Right atrium auricular region (tissue), 2 donors: ENCODE measurements around the gene MORF4L2. TPM values are rescaled to one million over a fixed set of nuclear protein-coding genes. Genes with fewer than 3 reads are reported as not detected.

Experiments used
- DNase-seq: peaks from one replicate; pipeline ENCODE4 v3.0.0-alpha.2; 2019; ENCODE audit warnings: low spot score
- H3K27ac ChIP-seq, 2 donors: fragments of 200-600 bp; sonication (generic); 1 replicate in 1 of 2; 2 replicates in 1 of 2; pipeline ENCODE4 v1.5.1; 2016 to 2019
- H3K27me3 ChIP-seq, 2 donors: fragments of 200-600 bp; sonication (generic); one replicate each; pipeline versions ENCODE4 v1.5.1 to v1.6.0; 2017 to 2019
- H3K36me3 ChIP-seq: fragments of 200-600 bp; sonication (generic); one replicate; pipeline ENCODE4 v1.5.1; 2016
- H3K4me1 ChIP-seq, 2 donors: fragments of 200-600 bp; sonication (generic); one replicate each; pipeline versions ENCODE4 v1.5.1 to v1.6.0; 2017 to 2019
- H3K4me3 ChIP-seq, 2 donors: fragments of 200-600 bp; sonication (generic); 1 replicate in 1 of 2; 2 replicates in 1 of 2; pipeline ENCODE4 v1.5.1; 2017 to 2019; ENCODE audit warnings: mild to moderate bottlenecking in 1 of 2, moderate library complexity in 1 of 2
- H3K9me3 ChIP-seq, 2 donors: fragments of 200-600 bp; sonication (generic); one replicate each; pipeline ENCODE4 v1.5.1; 2019
- total RNA-seq, 2 donors: library from RNA; depleted of rRNA; stranded (reverse); fragments of >200 nt; gene quantifications; one replicate each; pipeline ENCODE4 v1.1.0, GENCODE V29; 2016
- TF ChIP-seq, protein P1 (sequence below), 2 donors: fragments of 200-600 bp; sonication (generic); IDR thresholded peaks; one replicate each; pipeline ENCODE4 v1.5.1; 2019; ENCODE audit warnings: antibody characterized with exemption in 2 of 2

Gene MORF4L2
- total RNA-seq, 2 donors from 2014 or later = 193 to 198 TPM

DNA sequence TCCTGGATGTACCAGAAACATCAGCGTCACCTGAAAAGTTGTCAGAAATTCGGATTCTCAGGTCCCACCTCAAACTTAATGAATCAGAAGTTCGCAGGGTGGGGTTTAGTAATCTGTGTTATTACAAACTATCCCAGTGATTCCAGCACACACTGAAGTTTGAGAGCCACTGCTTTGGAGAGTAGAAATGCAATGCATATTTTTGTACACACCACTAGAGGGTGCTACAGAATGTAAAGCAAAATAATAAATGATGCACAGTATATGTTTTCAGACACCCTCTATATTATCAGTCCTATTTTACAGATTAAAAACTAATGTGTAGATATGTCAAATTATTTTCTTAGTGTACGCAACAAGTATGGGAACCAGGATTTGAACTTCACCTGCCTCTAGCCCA lies 2.4 kb upstream of the MORF4L2 start:
- Histone ChIP-seq H3K4me3 (no peak overlapping the region), H3K4me1 (peaks cover 0 to 13% of the 10 kb centered on the region in 2 donors)

DNA sequence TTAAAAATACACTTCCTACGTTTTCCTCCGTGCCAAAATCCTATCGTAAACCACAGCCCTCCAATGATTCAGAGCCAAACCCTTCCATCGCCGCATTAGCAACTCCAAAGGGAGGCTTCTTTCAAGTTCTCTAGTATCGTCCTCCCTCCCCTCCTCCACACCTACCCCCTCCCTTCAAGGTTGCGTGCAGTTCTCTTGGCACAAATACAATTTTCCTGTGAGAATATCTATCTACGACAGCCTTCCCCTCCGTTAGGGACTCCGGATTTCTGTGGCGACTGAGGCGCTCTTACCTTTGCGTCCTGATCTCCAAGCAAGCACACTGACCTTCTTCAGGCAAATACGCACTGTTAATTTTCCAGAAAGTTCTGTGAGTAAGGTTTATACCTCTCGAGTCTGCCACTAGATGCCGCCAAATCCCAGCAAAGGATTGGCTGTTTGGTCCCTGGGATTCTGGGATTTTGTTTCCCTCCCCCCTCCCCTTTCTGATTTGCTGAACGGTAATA lies 1.2 kb upstream of the MORF4L2 start:
- peaks cover 19% of the 10 kb centered on the region for H3K36me3 ChIP-seq
- TF ChIP-seq, protein P1, sequence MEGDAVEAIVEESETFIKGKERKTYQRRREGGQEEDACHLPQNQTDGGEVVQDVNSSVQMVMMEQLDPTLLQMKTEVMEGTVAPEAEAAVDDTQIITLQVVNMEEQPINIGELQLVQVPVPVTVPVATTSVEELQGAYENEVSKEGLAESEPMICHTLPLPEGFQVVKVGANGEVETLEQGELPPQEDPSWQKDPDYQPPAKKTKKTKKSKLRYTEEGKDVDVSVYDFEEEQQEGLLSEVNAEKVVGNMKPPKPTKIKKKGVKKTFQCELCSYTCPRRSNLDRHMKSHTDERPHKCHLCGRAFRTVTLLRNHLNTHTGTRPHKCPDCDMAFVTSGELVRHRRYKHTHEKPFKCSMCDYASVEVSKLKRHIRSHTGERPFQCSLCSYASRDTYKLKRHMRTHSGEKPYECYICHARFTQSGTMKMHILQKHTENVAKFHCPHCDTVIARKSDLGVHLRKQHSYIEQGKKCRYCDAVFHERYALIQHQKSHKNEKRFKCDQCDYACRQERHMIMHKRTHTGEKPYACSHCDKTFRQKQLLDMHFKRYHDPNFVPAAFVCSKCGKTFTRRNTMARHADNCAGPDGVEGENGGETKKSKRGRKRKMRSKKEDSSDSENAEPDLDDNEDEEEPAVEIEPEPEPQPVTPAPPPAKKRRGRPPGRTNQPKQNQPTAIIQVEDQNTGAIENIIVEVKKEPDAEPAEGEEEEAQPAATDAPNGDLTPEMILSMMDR (IDR thresholded peaks at IDR 0.05) = peak; percentile 36 to 69
- peak; percentile 67 for DNase-seq
- peak overlapping the region; percentile 95 to 97 for H3K27ac ChIP-seq
- H3K4me3 ChIP-seq = peak overlapping the region; percentile 51 to 56
- H3K27me3 ChIP-seq = no peaks in the 10 kb centered on the region
- peaks cover 0 to 13% of the 10 kb centered on the region in 2 donors for H3K4me1 ChIP-seq
- no peaks in the 10 kb centered on the region for H3K9me3 ChIP-seq

More for the DNA sequence above, 2.4 kb upstream of the MORF4L2 start:
- Histone ChIP-seq H3K27me3 (no peaks in the 10 kb centered on the region), H3K36me3 (peaks cover 11% of the 10 kb centered on the region), H3K27ac (peak overlapping the region; percentile 95 to 97), H3K9me3 (no peaks in the 10 kb centered on the region)
- DNase-seq = no peak
- TF ChIP-seq, protein P1 (IDR thresholded peaks at IDR 0.05) = peak; percentile 59 to 79

- TF ChIP-seq, protein P1 (IDR thresholded peaks at IDR 0.05) = no peak
- no peaks in the 10 kb centered on the region for H3K9me3 ChIP-seq
- peak overlapping the region; percentile 51 to 56 for H3K4me3 ChIP-seq
- peaks cover 19% of the 10 kb centered on the region for H3K36me3 ChIP-seq
- H3K4me1 ChIP-seq = peaks cover 0 to 13% of the 10 kb centered on the region in 2 donors
- peak overlapping the region; percentile 95 to 97 for H3K27ac ChIP-seq
- peak; percentile 86 for DNase-seq
- H3K27me3 ChIP-seq = no peaks in the 10 kb centered on the region
Observed at GRCh38 chrX:103687073-103687695, 685 bp upstream of the MORF4L2 start.

DNA sequence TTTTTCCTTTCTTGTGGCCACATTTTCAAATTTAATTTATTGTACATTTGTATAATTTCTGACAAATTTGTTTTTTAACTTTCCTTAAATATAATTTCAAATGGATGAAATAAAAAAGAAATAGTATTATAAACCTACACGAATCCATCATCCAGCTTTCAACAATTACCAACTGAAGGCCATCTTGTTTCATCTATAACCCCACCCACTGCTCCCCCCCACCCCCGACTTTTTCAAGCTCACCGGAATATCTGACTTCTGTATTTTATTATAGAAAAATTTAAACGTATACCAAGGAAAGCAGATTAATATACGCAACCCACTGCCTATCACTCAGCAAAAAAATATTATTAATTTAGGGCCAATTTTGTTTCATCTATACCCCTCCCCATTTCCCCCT lies 1.1 kb downstream of the MORF4L2 start:
- no peak for DNase-seq
- TF ChIP-seq, protein P1 (IDR thresholded peaks at IDR 0.05) = no peak
- Histone ChIP-seq H3K36me3 (peaks cover 19% of the 10 kb centered on the region), H3K9me3 (no peaks in the 10 kb centered on the region), H3K27me3 (no peaks in the 10 kb centered on the region), H3K27ac (peak overlapping the region; percentile 95 to 97), H3K4me1 (peaks cover 0 to 20% of the 10 kb centered on the region in 2 donors), H3K4me3 (peak overlapping the region; percentile 52 to 56)

DNA sequence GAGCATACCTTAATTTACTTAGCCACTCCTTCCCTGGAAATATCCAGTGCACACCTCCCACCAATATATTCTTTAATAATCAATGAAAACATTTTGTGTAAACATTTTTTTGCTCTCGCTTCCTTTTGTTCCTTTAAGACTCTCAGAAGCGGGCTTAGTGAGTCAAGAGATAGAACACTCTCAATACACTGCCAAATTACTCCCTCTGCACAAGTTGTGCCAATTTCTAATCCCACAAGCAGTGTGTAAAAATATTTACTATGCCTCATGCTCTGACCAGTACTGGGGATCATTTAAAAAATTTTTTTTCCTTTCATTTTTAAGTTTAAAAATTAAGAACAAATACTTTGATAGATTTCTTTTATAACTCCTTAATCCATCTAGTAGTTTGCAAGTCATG lies 5.1 kb downstream of the MORF4L2 start:
- Histone ChIP-seq H3K27me3 (no peaks in the 10 kb centered on the region), H3K9me3 (no peaks in the 10 kb centered on the region), H3K27ac (no peak overlapping the region), H3K4me1 (peaks cover 0 to 16% of the 10 kb centered on the region in 2 donors), H3K4me3 (no peak overlapping the region), H3K36me3 (peaks cover 32% of the 10 kb centered on the region)
- TF ChIP-seq, protein P1 (IDR thresholded peaks at IDR 0.05) = no peak
- no peak for DNase-seq
